ENCODE measurements around the gene BFAR. TPM values are rescaled to one million over a fixed set of nuclear protein-coding genes. Genes with fewer than 3 reads are reported as not detected.

The BFAR gene
- total and polyA plus RNA-seq, 2 donors (not counting 3 experiments of a cell fraction or from before 2014, with no cell fraction given): 57.3 to 73.5 TPM

- Histone ChIP-seq H3K36me3 (ENCODE audit: control insufficient read depth in 2 of 2, extremely low read depth in 1 of 2, insufficient read depth in 2 of 2, low read length in 2 of 2) (peaks cover 8 to 22% of the 10 kb centered on the region in 2 experiments), H3K9me3 (replicated peaks; ENCODE audit: control insufficient read depth, insufficient read depth, low read length) (no peaks in the 10 kb centered on the region), H2AFZ (ENCODE audit: low read depth, low read length) (no peak overlapping the region), H3K9ac (replicated peaks; ENCODE audit: extremely low read depth, insufficient read depth, low read length) (no peak overlapping the region), H3K79me2 (ENCODE audit: control insufficient read depth, insufficient read depth, low read length) (peaks cover 72% of the 10 kb centered on the region), H4K20me1 (replicated peaks; ENCODE audit: control insufficient read depth, extremely low read depth, insufficient read depth, low read length) (peaks cover 5% of the 10 kb centered on the region), H3K27ac (ENCODE audit: insufficient read depth, low read depth, low read length) (no peak overlapping the region), H3K9me1 (replicated peaks; ENCODE audit: control insufficient read depth, extremely low read depth, insufficient read depth, low read length) (no peaks in the 10 kb centered on the region), H3K4me2 (ENCODE audit: insufficient read depth, low read length) (no peak overlapping the region), H3K27me3 (ENCODE audit: control insufficient read depth in 2 of 2, insufficient read depth in 2 of 2, low read length in 2 of 2) (no peaks in the 10 kb centered on the region), H3K4me1 (ENCODE audit: control insufficient read depth, extremely low read depth, insufficient read depth, low read length) (no peaks in the 10 kb centered on the region), H3K4me3 (replicated peaks in 1 of 3; ENCODE audit: insufficient read depth in 1 of 3, low read depth in 1 of 3, low read length in 3 of 3) (no peak overlapping the region)
- DNase-seq (ENCODE audit: low read depth, low spot score) (no peak), FAIRE-seq (no peak)
- intact Hi-C loops (cut with micrococcal nuclease) (no loop called here), dilution Hi-C loops (cut with MboI; ENCODE audit: extremely low pct_ligation_motif_present, low sequenced_read_pairs) (no loop called here)
- BruUV-seq (replicated peaks): no TSS peak
- TF ChIP-seq GATA2 (IDR thresholded peaks at IDR 0.05; ENCODE audit: insufficient read depth, insufficient read length, low read depth, low read length) (no peak), POLR2A (IDR thresholded peaks at IDR 0.05; ENCODE audit: low read depth, low read length) (no peak), MAX (IDR thresholded peaks at IDR 0.05; ENCODE audit: insufficient read depth, insufficient read length) (no peak), EZH2 (IDR thresholded peaks at IDR 0.05; ENCODE audit: borderline replicate concordance, low read depth, low read length, severe bottlenecking) (no peak), FOS (IDR thresholded peaks at IDR 0.05; ENCODE audit: borderline replicate concordance, insufficient read depth, low read length) (no peak), MYC (IDR thresholded peaks at IDR 0.05; ENCODE audit: low read depth, low read length) (no peak), POLR2AphosphoS5 (IDR thresholded peaks at IDR 0.05; ENCODE audit: insufficient read depth, low read depth, low read length) (no peak), JUN (IDR thresholded peaks at IDR 0.05; ENCODE audit: borderline replicate concordance, insufficient read depth, insufficient read length, low read depth) (no peak), CTCF (IDR thresholded peaks at IDR 0.05; ENCODE audit: extremely low read depth in 1 of 2, insufficient read depth in 1 of 2, low read depth in 1 of 2, low read length in 2 of 2) (no peak)
- POLR2A ChIA-PET: no interaction called here
- CTCF ChIA-PET: no interaction called here
Observed at GRCh38 chr16:14641926-14642325, 9.2 kb downstream of the BFAR start.
